Right ventricle myocardium inferior (tissue), 1 donor: Measurements from ENCODE around the gene PLPP1. TPM values are rescaled to one million over a fixed set of nuclear protein-coding genes. Genes with fewer than 3 reads are reported as not detected.

Experiments
- ATAC-seq: fragments of 200-7000 bp; cut with Tn5 transposase; one replicate; pipeline ENCODE4 v1.9.1; 2020; ENCODE audit warnings: mild to moderate bottlenecking, moderate library complexity
- DNase-seq: peaks from one replicate; pipeline ENCODE4 v3.0.0; 2021; ENCODE audit errors: missing footprints
- intact Hi-C: fragments of 100-400 bp; cut with DNase I; formaldehyde crosslinking; loops from one replicate; pipeline ENCODE4 v1.11.0; 2022
- long read RNA-seq: library from polyadenylated mRNA; unstranded; transcript quantifications from one replicate; pipeline ENCODE4 v2.0.0, GENCODE V29; 2021
- total RNA-seq: library from RNA; stranded (reverse); fragmentation: NEBNext Ultra II Directional; extraction: Animal tissue kit (Norgen Biotek cat#: 25700); gene quantifications from one replicate; pipeline ENCODE4 v1.2.1, GENCODE V29; 2021
- donor health status: DM: no; HTN: yes; CAD: no; lungs with severe emphysema.

PLPP1 gene
- total RNA-seq = 74.1 TPM
- long read RNA-seq, transcript PLPP1-202 (6 exons, 1,597 nt) = minor isoform, 30 of 80 reads
- long read RNA-seq, transcript PLPP1-201 (6 exons, 1,550 nt) = major isoform, 37 of 80 reads
- long read RNA-seq, partial matches to known transcripts = 2 of 80 reads
- long read RNA-seq, other reads (novel, unspliced or antisense) = 11 of 80 reads

DNA sequence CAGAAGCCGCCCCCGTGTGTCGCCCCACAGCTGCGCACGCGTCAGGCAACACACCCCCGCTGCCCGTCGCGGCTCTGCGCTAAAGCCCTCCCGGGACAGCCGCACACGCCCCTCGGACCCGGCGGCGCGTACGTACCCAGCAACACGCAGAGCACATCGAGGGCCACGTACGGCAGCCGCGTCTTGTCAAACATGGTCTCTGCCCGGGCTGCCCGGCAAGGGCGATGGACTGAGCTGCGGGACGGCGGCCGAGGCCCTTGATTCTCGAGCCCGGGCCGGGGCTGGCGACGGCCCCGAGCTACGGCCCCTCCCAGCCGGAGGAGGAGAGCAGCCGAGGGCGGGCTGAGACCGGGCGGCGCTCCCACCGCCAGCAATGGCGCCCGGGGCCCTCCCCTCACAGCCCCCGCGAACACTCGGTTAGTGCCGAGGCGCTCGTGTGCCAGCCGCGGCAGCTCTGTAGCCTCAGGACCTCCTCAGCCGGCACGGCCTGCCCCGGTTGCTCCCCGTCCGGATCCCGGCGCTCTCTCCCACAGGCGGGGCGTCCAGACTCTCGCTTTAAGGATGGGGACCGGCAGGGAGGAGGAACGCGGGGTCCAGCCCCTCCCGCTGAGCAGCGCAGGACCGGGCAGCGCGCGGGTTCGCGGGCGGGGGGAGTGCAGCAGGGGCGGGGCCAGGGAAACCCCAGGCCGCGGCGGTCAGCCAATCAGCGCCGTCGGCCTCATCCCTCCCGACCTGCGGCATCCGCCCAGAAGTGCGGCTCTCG is at the start of gene PLPP1:
PLPP1 (minus strand) TSS at position 529 of the 763 bp plus-strand sequence; CDS start at position 194, 335 bp downstream.
- ATAC-seq (peak; percentile 97), DNase-seq (peak; percentile 93)
- intact Hi-C loops = loop anchor here (1.0 to 10.0 kb wide), 6 partner anchors 42 to 158 kb away; no protein-coding TSS in a partner anchor

DNA sequence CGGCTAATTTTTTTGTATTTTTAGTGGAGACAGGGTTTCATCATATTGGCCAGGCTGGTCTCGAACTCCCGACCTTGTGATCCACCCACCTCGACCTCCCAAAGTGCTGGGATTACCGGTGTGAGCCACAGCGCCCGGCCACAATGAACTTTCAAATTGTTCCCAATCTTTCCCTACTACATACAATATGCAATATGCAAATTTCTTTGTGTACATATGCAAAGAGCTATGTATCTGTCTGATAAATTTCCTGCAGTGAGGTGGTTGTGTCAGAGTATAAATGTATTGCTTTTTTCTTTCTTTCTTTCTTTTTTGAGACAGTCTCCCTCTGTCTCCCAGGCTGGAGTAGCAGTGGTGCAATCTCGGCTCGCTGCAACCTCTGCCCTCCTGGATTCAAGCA is 48.8 kb upstream of the PLPP1 start:
- ATAC-seq (no peak), DNase-seq (no peak)
- intact Hi-C loops = no loop called here

DNA sequence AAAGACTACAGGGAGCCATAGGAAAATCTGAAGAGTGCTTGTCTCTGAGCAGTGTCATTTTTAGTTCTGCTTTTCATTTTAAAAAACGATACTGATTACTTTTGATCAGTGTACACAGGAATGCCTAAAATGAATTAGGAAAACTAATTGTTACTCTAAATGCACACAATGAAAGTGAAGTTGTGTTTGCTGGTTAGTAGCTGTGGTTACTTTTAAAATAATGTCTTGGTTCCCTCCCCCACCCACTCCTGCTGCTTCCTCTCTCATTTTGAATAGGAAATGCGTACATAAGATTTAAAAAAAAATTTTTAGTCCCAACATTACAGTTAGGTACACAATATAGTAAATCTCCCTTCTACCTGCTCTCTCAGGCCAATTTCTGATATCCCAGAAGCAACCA is 47.5 kb upstream of the PLPP1 start:
- DNase-seq = no peak
- intact Hi-C loops = no loop called here
- ATAC-seq = no peak

DNA sequence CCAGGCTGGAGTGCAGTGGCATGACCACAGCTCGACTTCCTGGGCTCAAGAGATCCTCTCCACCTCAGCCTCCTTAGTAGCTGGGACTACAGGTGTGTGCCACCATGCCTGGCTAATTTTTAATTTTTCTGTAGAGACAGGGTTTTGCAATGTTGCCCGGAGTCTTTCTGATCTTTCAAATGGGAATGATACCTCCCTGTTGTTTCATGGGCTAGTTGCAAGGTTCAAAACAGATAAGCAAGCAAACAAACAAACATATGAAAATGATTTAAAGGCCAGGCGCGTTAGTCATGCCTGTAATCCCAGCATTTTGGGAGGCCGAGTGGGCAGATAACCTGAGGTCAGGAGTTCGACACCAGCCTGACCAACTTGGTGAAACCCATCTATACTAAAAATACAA is 45.3 kb upstream of the PLPP1 start:
- intact Hi-C loops = no loop called here
- ATAC-seq = no peak

DNA sequence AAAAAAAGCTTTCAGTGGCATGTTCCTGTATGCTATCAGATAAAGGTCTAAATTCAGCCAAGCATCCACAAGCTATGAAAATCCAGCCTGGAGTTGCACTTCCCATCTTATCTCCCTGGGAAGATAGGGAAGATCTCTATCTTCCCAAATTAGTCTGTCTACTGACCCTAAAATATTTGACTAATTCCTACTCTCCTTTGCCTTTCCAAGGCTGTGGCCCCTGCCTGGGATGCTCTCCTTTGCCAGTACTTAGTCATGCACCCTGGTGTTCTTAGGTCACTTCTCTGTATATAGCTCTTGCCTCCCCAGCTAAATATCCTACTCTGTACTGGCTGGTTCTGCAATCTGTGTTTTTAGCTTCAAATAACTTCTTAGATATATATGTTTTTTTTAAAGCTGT is 44.0 kb upstream of the PLPP1 start:
- peak; percentile 70 for ATAC-seq
- intact Hi-C loops = no loop called here
- no peak for DNase-seq

More for the DNA sequence above, 45.3 kb upstream of the PLPP1 start:
- no peak for DNase-seq

DNA sequence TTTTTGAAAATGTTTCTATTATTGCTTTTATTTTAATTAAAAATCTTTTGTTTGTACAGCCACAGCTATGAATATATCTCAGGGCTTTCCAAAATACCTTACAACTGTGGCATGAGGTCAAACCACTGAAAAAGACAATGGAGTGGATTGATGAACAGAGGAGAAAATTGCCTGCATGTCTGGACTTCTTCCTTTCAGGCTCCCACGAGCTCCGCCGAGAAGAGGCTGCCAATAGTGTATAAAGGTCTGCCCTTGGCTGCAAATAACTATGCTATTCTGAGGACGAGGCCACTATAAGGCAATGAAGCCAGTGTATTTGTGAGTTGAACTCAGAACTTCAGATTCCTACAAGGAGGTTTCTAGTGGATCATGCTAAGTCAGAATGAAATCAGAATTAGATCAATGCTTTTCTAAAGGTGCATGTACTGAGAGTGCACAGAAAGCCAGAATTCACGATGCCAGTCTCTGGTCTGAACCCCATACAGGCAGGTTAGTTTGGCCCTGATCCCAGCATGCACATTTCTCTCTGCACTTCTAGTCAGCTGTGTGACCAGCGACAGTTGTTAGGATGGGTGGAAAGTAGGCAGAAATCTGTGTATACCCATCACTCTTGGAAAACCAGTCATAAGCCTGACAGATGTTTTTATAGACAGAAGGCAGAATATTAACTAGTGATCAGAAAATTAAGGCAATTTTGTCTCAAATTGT is 42.7 kb upstream of the PLPP1 start:
- intact Hi-C loops = loop anchor here (1.0 to 2.0 kb wide), 2 partner anchors 24 to 43 kb away; partner anchors contain the start of gene PLPP1
- ATAC-seq = peak; percentile 92
- peak; percentile 75 for DNase-seq

DNA sequence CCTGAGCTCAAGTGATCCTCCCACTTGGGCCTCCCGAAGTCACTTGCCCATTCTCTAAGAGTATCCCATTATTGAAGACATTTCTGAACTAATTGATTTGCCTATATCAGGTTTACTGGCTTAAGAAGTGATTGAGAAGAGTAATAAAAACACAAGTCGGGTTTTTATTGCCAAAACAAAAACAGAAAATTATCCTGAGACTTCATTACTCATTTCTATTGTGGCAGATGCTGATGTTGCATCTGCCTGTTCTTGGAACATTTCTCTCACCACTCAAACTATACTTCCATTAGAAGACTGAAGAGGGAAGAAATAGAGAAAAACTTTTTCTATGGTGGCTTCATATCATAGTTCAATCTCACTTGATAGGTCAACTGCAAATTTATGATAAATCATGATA is 41.9 kb upstream of the PLPP1 start:
- ATAC-seq (no peak), DNase-seq (no peak)
- intact Hi-C loops = loop anchor here (1.0 to 2.0 kb wide), 2 partner anchors 25 to 42 kb away; partner anchors contain the start of gene PLPP1

DNA sequence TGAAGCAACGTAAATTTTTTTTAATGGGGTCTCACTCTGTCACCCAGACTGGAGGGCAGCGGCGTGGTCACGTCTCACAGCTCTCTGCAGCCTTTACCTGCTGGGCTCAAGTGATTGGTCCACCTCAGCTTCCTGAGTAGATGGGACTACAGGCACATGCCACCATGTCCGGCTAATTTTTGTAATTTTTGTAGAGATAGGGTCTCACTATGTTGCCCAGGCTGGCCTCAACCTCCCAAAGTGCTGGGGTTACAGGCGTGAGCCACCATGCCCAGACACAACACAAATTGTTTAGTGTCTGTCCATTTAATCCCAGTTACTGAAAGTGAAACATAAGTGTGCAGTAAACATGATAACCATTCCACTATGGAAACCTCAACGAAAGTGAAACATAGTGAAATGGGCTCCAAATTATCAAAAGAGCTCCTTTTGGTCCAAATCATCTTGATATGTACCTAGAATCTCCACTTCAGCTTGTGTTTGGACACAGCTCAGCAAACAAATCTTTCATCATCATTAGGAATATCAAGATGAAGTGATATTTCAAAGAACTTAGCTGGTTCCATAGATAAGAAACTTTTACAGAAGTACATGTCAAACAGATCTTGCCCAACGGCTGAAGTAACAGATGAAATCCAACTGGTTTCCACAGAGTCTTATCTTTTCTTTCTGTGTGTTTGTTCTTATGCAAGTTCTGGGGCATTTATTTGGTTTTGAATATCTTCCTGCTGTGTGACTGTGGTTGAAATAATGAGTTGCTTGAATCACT is 41.2 kb upstream of the PLPP1 start:
- intact Hi-C loops = loop anchor here (2.0 kb wide), 1 partner anchor 41 kb away; the partner anchor contains the start of gene PLPP1
- DNase-seq (no peak), ATAC-seq (peak; percentile 29)

DNA sequence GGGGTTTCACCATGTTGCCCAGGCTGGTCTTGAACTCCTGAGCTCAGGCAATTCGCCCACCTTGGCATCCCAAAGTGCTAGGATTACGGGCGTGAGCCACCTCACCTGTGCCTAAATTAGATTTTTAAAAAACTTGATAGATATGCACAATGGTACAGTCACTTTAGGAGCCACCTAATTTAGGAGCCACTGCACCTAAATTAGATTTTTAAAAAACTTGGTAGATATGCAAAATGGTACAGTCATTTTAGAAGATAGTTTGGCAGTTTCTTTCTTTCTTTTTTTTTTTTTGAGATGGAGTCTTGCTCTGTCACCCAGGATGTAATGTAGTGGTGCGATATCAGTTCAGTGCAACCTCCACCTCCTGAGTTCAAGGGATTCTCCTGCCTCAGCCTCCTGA is 37.8 kb upstream of the PLPP1 start:
- ATAC-seq (no peak), DNase-seq (no peak)
- intact Hi-C loops = no loop called here

DNA sequence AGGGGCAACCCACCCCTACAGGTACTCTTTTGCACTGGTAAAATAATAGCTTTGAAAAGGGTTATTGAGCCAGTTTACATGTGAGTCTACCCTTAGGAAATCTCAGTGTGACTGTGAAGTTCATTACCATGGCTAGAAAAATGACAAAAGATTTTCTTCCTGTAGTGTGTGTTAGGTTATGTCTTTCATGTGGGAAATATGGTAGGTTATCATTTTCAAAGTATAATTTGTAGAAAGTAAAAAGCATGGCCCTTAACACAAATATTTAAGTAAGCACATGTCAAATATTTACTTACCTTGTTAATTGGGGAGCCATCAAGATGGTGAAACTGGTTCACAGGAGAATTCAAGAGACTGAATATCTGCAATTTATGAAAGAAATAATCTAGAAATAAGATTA is 37.3 kb upstream of the PLPP1 start:
- no peak for ATAC-seq
- no peak for DNase-seq
- intact Hi-C loops = no loop called here

DNA sequence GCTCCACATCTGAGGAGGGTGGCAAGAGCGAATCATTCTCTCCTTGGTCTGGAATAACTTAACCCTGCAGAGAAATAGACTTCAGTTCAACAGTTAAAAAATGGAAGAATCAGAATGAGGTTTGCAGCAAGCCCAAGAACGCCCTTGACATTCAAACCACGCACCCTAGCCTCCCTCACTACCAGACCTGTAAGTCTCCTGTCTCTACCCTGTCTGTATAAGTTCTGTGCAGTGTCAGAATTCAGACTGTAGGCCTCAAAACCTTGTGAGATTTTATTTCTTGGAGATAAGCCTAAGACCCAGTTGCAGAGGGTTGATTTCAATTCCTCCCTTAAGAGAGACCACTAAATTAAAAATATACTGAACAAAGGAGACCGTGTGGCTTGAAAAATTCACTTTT is 35.8 kb upstream of the PLPP1 start:
- ATAC-seq (no peak), DNase-seq (no peak)
- intact Hi-C loops = no loop called here

DNA sequence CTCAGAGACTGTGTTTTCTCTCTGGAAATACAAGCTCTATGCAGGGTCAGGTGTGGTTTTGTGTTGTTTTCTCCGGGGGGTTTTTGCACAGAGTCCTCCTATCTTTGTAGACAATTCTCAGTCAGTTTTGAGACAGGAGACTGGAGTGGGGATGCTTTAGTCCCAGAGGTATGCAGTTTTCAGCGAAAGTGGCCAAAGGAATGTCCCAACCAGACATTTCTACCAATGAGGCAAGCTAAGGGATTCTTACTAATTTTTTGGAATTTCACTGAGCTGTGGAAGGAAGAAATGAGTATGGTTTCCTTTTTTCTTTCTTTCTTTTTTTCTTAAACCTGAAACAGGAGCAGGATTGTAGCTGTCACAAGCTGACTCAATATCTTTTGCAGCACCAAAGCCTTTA is 35.3 kb upstream of the PLPP1 start:
- intact Hi-C loops = no loop called here
- DNase-seq (no peak), ATAC-seq (no peak)

DNA sequence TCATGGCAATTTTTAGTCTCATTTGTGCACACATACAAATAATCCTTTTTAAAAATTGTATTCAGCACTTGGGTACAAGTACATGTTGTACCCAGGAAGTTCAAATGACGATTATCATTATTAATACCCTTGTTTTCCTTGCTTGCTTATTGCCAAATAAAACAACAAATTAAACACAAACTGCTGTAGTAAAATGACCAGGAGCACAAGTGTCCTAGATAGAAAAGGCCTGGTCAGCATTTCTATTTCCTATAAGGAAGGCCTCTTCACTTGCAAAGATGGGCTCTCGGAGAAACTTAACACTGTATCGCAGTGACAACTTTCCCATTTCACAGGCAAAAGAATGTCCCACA is 34.7 kb upstream of the PLPP1 start:
- ATAC-seq (no peak), DNase-seq (no peak)
- intact Hi-C loops = no loop called here

DNA sequence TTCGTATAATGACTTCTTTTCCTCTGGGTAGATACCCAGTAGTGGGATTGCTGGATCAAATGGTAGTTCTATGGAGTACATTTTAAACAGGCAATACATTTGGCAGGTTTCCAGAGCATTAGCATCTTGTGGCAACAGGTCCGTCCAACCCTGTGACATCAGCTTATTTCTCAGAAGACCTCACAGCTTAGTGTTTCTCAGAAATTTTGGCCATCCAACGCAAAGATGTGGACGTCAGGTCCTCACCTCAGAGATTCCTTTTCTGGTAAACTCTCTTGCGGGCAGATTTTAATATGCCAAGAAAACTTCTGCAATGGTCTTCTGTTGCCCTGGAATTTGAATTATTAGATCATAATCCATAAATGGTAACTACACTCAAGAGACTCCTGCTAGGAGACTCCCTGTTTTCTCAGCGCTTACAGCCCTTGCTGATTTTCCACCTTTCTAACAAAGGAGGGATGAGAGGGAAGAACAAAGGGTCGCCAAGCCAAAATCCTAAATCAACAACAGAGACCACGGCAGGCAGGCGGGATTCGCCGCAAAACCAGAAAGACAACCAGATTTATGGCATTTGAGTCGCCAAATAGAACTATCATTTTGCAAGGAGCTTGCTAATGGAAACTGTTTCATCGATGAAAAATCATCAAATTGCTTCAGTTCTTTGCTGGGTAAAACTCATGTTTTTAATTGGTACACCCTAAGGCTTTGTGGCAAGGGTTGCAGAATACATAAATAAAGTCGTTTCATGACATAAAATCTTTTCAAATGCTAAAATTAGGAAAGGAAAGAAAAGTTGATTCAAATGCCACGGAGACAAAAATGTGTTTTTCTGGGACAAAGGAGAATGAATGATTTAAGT is 34.1 kb upstream of the PLPP1 start:
- ATAC-seq (no peak), DNase-seq (no peak)
- intact Hi-C loops = no loop called here

DNA sequence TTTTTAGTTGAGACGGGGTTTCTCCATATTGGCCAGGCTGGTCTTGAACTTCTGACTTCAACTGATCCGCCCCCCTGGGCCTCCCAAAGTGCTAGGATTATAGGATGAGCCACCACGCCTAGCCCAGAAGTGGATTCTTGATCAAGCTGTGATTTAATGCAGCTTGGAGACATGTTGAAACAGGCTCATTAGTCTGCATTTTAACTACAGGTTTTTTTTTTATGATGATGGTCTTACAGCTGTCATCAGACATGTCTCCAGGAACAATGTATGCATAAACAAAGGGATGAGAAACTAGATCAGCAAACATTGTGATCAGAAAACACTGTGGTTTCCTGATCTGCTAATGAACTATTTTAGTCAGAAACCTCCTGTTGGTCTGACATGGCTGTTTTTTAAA is 30.0 kb upstream of the PLPP1 start:
- intact Hi-C loops = no loop called here
- no peak for ATAC-seq
- DNase-seq = no peak

DNA sequence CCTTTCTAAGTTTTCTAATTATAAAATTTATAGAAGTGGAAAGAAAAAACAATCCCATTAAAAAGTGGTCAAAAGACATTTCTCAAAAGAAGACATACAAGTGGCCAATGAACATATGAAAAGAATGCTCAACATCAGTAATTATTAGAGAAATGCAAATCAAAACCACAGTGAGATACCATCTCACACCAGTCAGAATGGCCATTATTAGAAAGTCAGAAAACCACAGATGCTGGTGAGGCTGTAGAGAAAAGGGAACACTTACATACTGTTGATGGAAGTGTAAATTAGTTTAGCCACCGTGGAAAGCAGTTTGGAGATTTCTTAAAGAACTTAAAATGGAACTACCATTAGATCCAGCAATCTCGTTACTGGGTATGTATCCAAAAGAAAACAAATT is 23.7 kb upstream of the PLPP1 start:
- no peak for ATAC-seq
- no peak for DNase-seq
- intact Hi-C loops = no loop called here

DNA sequence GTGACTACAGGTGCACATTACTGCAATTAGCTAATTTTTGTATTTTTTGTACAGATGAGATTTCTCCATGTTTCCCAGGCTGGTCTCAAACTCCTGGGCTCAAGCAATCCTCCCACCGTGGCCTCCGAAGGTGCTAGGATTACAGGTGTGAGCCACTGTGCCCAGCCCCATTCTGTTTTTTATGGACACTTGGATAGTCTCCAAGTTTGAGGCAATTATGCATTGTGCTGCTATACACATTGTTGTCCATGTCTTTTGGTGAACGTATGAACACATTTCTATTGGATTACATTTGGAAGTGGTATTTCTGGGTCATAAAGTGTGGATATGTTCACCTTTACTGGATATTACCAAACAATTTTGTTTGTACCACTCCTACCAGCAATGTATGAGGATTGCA is 22.4 kb upstream of the PLPP1 start:
- DNase-seq = no peak
- ATAC-seq = no peak
- intact Hi-C loops = no loop called here

DNA sequence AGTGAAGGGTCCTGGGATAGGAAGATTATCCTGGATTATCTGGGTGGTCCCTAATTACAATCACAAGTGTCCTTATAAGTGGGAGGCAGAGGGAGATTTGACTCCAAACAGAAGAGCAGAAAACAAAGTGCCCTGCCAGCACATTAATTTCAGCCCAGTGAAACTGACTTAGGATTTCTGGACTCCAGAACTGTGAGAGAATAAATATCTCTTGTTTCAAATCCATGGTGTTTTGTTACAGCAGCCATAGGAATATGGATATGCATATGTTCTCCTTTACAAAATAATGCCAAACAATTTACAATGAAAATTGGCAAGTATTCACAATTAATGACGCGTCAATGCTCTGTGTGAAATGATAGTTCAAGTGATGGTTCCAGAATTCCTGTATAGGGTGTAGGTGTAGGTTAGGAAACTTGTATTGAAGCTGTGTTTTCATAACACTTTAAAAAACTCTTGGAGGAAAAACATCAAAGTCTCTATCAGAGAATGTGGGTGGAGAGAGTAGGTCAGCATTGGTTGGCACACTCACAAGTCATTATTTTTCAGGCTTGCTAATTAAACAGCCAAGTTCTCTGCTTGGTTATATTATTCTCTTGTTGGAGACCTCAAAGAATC is 19.9 kb upstream of the PLPP1 start:
- no peak for DNase-seq
- ATAC-seq = no peak
- intact Hi-C loops = no loop called here
